RWPE1 (cell line): ENCODE measurements around the gene MAML3.

Source experiments
- CTCF ChIA-PET: fragments of 350-600 bp; sonication (Branson Sonifier 250); formaldehyde crosslinking; extraction: SDS; loops from one replicate; lab custom pipeline; 2021; lab: Yijun Ruan, JAX
- POLR2A ChIA-PET: fragments of 400-600 bp; formaldehyde crosslinking; extraction: SDS; loops from one replicate; lab custom pipeline; 2020; ENCODE audit warnings: antibody characterized with exemption; ENCODE audit not compliant: low non-redundant PET; lab: Yijun Ruan, JAX
- DNase-seq: peaks from one replicate; pipeline ENCODE4 v3.0.0; 2012; ENCODE audit warnings: low spot score
- H3K27ac ChIP-seq: fragments of 450-650 bp; 2 replicates; pipeline ENCODE4 v1.5.1; 2017
- TF ChIP-seq, protein P1 (sequence below): fragments of 450-650 bp; conservative IDR thresholded peaks from 2 replicates; pipeline ENCODE4 v1.5.1; 2017; ENCODE audit warnings: low read depth, mild to moderate bottlenecking

Gene MAML3

DNA sequence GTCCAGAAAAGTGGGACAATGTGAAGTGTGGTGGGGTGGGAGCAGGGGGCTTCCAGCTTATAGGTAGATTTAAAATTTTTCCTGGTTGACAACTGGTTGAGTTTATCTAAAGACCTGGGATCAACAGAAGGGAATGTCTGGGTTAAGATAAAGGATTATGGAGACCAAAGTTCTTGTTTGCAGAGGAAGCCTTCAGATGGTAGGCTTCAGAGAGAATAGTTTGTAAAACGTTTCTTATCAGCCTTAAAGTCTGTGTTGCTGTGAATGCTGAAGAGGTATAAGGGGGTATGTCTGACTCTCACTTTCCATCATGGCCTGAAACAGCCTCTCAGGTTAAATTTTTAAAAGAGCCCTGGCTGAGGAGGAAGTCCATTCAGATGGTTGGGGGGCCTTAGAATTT is 467.9 kb downstream of the MAML3 start:
- TF ChIP-seq, protein P1, sequence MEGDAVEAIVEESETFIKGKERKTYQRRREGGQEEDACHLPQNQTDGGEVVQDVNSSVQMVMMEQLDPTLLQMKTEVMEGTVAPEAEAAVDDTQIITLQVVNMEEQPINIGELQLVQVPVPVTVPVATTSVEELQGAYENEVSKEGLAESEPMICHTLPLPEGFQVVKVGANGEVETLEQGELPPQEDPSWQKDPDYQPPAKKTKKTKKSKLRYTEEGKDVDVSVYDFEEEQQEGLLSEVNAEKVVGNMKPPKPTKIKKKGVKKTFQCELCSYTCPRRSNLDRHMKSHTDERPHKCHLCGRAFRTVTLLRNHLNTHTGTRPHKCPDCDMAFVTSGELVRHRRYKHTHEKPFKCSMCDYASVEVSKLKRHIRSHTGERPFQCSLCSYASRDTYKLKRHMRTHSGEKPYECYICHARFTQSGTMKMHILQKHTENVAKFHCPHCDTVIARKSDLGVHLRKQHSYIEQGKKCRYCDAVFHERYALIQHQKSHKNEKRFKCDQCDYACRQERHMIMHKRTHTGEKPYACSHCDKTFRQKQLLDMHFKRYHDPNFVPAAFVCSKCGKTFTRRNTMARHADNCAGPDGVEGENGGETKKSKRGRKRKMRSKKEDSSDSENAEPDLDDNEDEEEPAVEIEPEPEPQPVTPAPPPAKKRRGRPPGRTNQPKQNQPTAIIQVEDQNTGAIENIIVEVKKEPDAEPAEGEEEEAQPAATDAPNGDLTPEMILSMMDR, result no peak
- CTCF ChIA-PET, result no interaction called here
- DNase-seq, result no peak
- no peak overlapping the region for H3K27ac ChIP-seq
- POLR2A ChIA-PET, result no interaction called here

DNA sequence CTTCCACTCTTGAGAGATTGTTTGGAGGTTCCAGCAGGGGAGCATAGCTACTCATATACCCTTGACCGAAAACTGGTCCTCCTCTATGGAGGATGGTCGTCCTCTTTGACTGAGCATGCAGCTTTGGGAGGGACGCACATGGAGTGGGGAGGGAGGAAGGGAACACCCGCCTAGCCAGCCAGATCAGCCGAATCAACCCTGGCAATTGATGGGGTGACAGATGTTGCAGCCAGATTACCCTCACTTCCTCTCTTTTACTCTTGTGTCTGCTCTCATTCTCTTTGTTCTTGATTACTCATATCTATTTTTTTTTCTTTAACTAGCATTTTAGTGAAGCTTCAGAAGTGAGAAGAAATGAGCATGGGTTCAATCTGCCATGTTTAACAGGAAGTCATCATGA is 468.8 kb downstream of the MAML3 start:
- DNase-seq, result no peak
- POLR2A ChIA-PET, result no interaction called here
- TF ChIP-seq, protein P1, result no peak
- no peak overlapping the region for H3K27ac ChIP-seq
- CTCF ChIA-PET, result no interaction called here

DNA sequence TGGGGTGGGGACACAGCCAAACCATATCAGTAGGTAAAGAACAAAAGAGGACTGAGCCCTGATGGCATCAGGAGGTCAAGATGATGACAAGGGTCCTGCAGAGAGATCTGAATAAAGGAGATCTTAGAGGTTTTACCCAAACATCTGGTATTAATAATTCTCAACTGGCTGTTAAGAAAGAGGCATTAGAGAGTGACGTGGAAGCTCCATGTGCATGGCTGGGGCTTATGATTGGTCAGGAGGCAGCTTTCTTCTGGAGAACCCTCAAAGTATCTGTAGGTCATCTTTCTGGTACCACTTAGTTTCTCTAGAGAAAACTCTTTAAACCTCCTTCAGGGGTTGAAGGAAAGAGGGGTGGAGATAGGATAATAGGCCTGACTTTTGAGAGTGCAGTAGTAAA is 469.6 kb downstream of the MAML3 start:
- no peak overlapping the region for H3K27ac ChIP-seq
- POLR2A ChIA-PET, result no interaction called here
- no peak for DNase-seq
- CTCF ChIA-PET, result no interaction called here
- TF ChIP-seq, protein P1, result no peak

DNA sequence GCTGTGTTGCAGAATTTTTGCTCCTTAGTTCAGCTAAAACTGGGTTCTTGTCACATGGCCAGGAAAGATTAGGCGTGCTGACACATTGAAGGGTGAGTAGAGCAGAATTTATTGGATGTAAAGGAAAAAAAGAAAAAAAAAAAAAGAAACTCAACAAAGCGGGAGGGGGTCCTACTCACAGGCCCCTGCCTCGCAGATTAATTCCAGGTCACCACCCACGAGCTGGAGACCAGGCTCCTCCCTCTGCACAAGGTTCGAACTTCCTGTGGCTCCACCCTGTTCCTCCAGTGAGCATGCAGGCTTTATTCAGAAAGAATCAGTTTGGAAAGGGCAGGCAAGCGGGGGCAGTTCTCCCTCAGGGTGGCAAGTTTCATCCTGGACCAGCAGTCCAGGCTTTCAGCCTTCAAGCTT is 471.2 kb downstream of the MAML3 start:
- H3K27ac ChIP-seq, result peak overlapping the region; percentile 64
- ChIA-PET CTCF (interaction anchor here (0.7 to 1.1 kb wide), 3 partner anchors 13 to 185 kb away, joined by 3 to 4 read pairs (median 3); no protein-coding TSS in a partner anchor), POLR2A (no interaction called here)
- DNase-seq, result no peak
- TF ChIP-seq, protein P1, result no peak

DNA sequence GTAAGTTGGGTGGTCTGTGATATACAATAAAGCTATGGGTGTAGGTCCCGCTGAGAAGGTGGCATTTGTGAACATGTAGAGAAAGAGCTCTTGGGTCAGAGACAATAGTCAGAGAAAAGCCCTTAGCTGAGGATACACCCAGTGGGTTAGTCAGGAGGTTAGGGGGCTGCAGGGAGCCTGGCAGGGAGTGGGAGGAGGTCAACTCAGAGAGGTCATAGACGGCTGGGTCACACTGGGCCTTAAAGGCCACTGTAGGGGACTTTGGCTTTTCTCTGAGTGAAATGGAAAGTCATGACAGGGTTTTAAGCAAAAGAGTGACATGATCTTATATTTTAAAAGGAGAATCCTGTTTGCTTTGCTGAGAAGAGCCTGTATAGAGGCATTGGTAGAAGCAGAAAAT is 471.7 kb downstream of the MAML3 start:
- POLR2A ChIA-PET, result no interaction called here
- DNase-seq, result no peak
- peak overlapping the region; percentile 64 for H3K27ac ChIP-seq
- CTCF ChIA-PET, result interaction anchor here (1.1 kb wide), 1 partner anchor 13 kb away, joined by 3 read pairs; no protein-coding TSS in a partner anchor
- TF ChIP-seq, protein P1, result no peak

DNA sequence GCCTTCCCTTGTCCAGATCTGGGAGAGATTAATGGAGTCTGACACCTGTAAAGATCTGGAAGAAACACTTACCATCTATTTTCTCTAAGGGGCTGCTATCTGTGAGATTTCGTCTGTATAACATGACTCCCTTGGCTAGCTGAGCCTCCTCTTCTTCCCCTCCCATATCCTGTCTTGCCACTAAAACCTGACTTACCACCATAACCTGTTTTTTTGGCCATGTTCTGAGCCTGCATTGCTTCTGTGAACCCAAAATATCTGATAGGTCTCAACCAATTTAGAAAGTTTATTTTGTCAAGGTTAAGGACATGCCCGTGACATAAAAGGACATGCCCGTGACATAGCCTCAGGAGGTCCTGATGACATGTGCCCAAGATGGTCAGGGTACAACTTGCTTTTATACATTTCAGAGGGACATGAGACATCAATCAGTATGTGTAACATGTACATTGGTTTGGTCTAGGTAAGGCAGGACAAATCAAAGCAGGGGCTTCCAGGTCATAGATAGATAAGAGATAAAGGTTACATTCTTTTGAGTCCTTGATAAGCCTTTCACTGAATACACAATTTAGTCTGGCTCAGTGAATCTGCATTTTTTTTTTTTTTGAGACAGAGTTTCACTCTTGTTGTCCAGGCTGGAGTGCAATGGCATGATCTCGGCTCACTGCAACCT is 476.9 kb downstream of the MAML3 start:
- DNase-seq, result no peak
- ChIA-PET POLR2A (no interaction called here), CTCF (no interaction called here)
- TF ChIP-seq, protein P1, result no peak
- no peak overlapping the region for H3K27ac ChIP-seq
